Colonic mucosa (tissue), 4 donors: ENCODE data around the gene MYO15A. TPM values are rescaled to one million over a fixed set of nuclear protein-coding genes. Genes with fewer than 3 reads are reported as not detected.
A peak's percentile ranks its signal among the peaks of the same experiment; 100 is the strongest.

Experiments
- DNase-seq: peaks from one replicate; pipeline ENCODE4 v3.0.0-alpha.2; 2020
- H3K27ac ChIP-seq: fragments of 200-600 bp; one replicate; pipeline ENCODE4 v1.8.0; 2021
- H3K27me3 ChIP-seq: fragments of 200-600 bp; one replicate; pipeline ENCODE4 v1.8.0; 2021
- H3K36me3 ChIP-seq: fragments of 200-600 bp; one replicate; pipeline ENCODE4 v1.8.0; 2021
- H3K4me1 ChIP-seq: fragments of 200-600 bp; one replicate; pipeline ENCODE4 v1.8.0; 2021; ENCODE audit warnings: mild to moderate bottlenecking
- H3K4me3 ChIP-seq: fragments of 200-600 bp; one replicate; pipeline ENCODE4 v1.8.0; 2021
- H3K9ac ChIP-seq, 2 donors: one replicate each; pipeline ENCODE4 v1.7.0; 2013; ENCODE audit warnings: control low read depth in 2 of 2, low read depth in 2 of 2, low read length in 2 of 2
- H3K9me3 ChIP-seq: fragments of 200-600 bp; one replicate; pipeline ENCODE4 v1.8.0; 2021
- CTCF ChIP-seq: fragments of 200-600 bp; IDR thresholded peaks from one replicate; pipeline ENCODE4 v1.8.0; 2022; ENCODE audit warnings: antibody characterized with exemption, mild to moderate bottlenecking
- intact Hi-C: fragments of 100-400 bp; cut with DNase I; formaldehyde crosslinking; loops from one replicate; pipeline ENCODE4 v1.14.1; 2022
- total RNA-seq, 2 donors: library from RNA; stranded (reverse); fragmentation: NEBNext Ultra II Directional in 1 of 2; extraction: Animal tissue kit (Norgen Biotek cat#: 25700) in 1 of 2; gene quantifications; one replicate each; pipeline ENCODE4 v1.2.1, GENCODE V29; 2021
- donor health status: healthy.
- donor health status: DM: no; HTN: no; CAD: no.
- donor health status: DM: no; HTN: no; CAD: no.

The MYO15A gene
- total RNA-seq, 2 donors from 2014 or later: 1.1 to 1.4 TPM

DNA sequence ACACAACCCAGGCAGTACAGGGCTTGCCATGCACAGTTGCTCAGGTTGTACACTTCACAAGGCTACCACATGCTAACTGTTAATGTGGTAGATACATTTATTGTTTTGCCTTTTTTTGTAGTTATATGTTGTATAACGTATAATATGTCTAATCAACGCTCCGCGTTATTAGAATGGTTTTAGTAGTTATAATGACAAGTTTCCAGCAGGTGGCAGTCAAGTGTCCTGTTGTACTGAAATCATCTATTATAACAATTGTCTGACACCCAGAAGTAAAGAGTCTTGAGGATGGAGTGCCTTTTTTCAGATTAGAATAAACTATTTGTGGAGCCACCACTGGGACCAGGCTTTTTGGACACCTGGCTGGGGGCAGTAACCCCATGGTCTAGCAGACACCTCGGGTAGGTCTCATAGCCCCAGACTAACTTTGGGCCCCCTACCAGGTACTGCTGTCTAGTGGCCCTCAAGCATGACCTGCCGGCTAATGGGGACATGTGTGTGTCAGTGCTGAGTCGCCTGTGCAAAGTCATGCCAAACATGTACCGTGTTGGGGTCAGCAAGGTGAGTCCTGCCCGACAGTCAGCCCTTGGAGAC, 32.8 kb downstream of the MYO15A start:
- TF ChIP-seq CTCF: peak; percentile 61
- no peak overlapping the region for H3K4me3 ChIP-seq
- no peak overlapping the region for H3K9ac ChIP-seq
- H3K27ac ChIP-seq: no peak overlapping the region
- no peaks in the 10 kb centered on the region for H3K36me3 ChIP-seq
- no peaks in the 10 kb centered on the region for H3K9me3 ChIP-seq
- no peaks in the 10 kb centered on the region for H3K27me3 ChIP-seq
- no peaks in the 10 kb centered on the region for H3K4me1 ChIP-seq
- intact Hi-C loops: loop anchor here (5.0 kb wide), 1 partner anchor 76 kb away; no protein-coding TSS in a partner anchor
- DNase-seq: peak; percentile 55

- H3K36me3 ChIP-seq: no peaks in the 10 kb centered on the region
- intact Hi-C loops: loop anchor here (5.0 kb wide), 1 partner anchor 75 kb away; no protein-coding TSS in a partner anchor
- H3K27me3 ChIP-seq: no peaks in the 10 kb centered on the region
- no peak for TF ChIP-seq CTCF
- H3K27ac ChIP-seq: no peak overlapping the region
- no peak overlapping the region for H3K9ac ChIP-seq
- no peak for DNase-seq
- H3K4me1 ChIP-seq: no peaks in the 10 kb centered on the region
- no peak overlapping the region for H3K4me3 ChIP-seq
- no peaks in the 10 kb centered on the region for H3K9me3 ChIP-seq
Measured at GRCh38 chr17:18142417-18142816, 33.9 kb downstream of the MYO15A start.

GRCh38 chr17:18143044-18143936, 34.7 kb downstream of the MYO15A start:
- Histone ChIP-seq H3K4me1 (no peaks in the 10 kb centered on the region), H3K27me3 (no peaks in the 10 kb centered on the region), H3K9me3 (no peaks in the 10 kb centered on the region), H3K4me3 (no peak overlapping the region), H3K9ac (no peak overlapping the region), H3K27ac (no peak overlapping the region), H3K36me3 (no peaks in the 10 kb centered on the region)
- TF ChIP-seq CTCF: no peak
- intact Hi-C loops: loop anchor here (5.0 kb wide), 1 partner anchor 74 kb away; no protein-coding TSS in a partner anchor
- DNase-seq: no peak

- no peaks in the 10 kb centered on the region for H3K36me3 ChIP-seq
- DNase-seq: no peak
- intact Hi-C loops: loop anchor here (5.0 kb wide), 1 partner anchor 73 kb away; no protein-coding TSS in a partner anchor
Measured at GRCh38 chr17:18144261-18144660, 35.7 kb downstream of the MYO15A start.

More at GRCh38 chr17:18144261-18144660, 35.7 kb downstream of the MYO15A start:
- no peak overlapping the region for H3K9ac ChIP-seq
- TF ChIP-seq CTCF: no peak
- H3K27me3 ChIP-seq: no peaks in the 10 kb centered on the region
- no peaks in the 10 kb centered on the region for H3K9me3 ChIP-seq
- H3K4me1 ChIP-seq: no peaks in the 10 kb centered on the region
- H3K27ac ChIP-seq: no peak overlapping the region
- H3K4me3 ChIP-seq: no peak overlapping the region
